ENCODE measurements around the gene PTPRJ.
"Not testable (repeated sequence)": the region's sequence is repeated elsewhere in the genome, so short reads cannot be mapped to it uniquely, and the experiment has no call there.

PTPRJ gene

DNA sequence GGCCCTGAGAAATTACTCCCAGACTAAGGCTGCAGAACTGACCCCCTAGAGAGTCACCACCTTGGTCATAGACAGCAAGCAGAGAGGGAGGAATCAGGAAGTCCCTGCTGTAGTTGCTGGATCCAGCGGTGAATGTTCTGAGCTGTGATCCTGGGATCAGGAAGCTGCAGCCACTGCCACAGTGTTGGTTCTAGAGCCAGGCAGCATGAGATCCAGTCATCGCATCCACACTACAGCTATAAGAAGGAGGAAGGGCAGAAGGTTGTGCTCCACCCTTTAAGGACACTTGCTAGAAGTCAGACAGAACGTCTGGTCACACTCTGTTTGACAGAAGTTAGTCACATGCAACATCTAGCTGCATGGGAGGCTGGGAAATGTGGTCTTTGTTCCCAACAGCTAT lies 131.5 kb downstream of the PTPRJ start:
- no peak for DNase-seq (ENCODE audit: low read depth in 2 of 2)

DNA sequence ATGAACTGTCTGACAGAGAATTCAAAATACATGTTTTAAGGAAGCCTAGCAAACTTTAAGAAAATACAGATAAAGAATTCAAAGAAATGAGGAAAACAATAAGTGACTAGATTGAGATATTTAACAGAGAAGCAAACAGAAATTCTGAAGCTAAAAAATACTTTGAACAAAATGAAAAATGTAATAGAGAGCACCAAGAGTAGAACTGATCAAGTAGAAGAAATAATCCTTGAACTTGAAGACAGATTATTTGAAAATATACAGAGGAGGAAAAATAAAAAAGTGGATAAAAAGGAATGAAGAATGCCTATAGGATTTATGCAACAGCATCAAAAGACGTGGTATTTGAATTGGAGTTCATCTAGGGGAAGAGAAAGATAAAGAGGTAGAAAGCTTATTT lies 134.4 kb downstream of the PTPRJ start:
- no peak for DNase-seq (ENCODE audit: low read depth in 2 of 2)

DNA sequence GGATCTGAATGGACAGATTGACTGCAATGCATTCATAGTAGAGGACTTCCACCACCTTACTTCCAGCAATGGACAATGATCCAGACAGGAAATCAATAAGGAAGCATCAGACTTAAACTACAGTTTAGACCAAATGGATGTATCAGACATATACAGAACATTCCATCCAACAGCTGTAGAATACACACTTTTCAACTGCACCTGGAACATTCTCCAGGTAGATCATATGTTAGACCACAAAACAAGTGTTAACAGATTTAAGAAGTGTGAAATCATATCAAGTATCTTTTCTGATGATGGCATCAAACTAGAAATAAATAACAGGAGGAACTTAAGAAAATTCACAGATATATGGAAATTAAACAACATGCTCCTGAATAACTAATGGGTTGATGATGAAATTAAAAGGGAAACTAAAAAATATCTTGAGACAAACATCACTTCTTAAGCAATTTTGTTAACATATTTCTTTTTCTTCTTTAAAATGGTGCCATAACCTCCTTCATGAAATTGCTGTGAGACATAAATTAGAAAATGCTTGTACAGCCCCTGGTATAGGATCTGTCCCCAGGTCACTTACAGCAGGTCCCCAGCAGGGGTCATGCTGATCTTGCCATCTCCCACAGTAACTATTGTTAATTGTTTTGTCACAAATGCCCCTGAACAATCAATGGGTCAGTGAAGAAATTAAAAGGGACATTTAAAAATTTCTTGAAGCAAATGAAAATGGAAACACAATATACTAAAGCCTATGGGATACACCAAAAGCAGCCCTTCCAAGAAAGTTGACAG lies 136.3 kb downstream of the PTPRJ start:
- DNase-seq (ENCODE audit: low read depth in 2 of 2): no peak

DNA sequence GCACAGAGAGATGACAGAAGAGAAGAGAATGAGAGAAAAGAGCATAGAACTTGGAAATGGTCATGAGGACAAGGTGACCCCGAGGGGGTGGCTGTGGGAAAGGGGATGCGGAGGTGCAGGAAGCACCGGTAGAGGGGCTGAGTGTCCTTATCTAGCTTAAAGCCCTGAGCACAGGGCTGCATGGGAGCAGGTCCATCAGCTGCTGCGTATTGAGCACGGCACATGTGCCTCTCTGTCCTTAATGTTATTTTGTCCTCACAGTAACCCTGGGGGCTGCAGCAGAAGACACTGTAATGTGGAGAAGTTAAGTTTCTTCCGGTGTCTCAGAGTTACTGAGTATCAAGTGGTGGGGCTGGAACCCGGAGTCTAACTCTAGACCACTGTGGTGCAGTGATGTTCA lies 141.9 kb downstream of the PTPRJ start:
- no peak for DNase-seq (ENCODE audit: low read depth in 2 of 2)

- DNase-seq (ENCODE audit: low read depth in 2 of 2): no peak
Measured at GRCh38 chr11:48122656-48123055, 142.3 kb downstream of the PTPRJ start.

DNA sequence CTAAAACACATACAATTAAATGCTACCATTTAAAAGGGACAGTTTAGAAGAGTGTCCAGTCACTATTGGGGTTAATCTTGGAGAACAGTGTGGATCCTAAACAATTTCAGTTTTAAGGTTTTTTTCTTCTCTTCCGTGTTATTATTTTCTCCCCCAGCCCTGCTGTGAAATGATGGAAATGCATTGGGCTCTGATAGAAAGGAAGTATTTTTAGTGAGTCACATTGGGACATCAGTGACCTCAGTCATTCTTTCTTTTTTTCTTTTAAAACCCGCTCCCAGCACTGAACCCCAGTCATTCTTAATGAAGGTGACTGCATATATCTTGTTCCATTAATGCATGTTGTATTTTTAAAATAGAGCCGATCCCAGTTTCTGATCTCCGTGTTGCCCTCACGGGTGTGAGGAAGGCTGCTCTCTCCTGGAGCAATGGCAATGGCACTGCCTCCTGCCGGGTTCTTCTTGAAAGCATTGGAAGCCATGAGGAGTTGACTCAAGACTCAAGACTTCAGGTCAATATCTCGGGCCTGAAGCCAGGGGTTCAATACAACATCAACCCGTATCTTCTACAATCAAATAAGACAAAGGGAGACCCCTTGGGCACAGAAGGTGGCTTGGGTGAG lies 143.0 kb downstream of the PTPRJ start:
- no peak for DNase-seq (ENCODE audit: low read depth in 2 of 2)

GRCh38 chr11:48123934-48124755 lies 143.8 kb downstream of the PTPRJ start:
- no peak for DNase-seq (ENCODE audit: low read depth in 2 of 2)

- DNase-seq (ENCODE audit: low read depth in 2 of 2): no peak
Measured at GRCh38 chr11:48124880-48125279, 144.5 kb downstream of the PTPRJ start.

GRCh38 chr11:48125866-48126265 lies 145.5 kb downstream of the PTPRJ start:
- DNase-seq (ENCODE audit: low read depth in 2 of 2): no peak

DNA sequence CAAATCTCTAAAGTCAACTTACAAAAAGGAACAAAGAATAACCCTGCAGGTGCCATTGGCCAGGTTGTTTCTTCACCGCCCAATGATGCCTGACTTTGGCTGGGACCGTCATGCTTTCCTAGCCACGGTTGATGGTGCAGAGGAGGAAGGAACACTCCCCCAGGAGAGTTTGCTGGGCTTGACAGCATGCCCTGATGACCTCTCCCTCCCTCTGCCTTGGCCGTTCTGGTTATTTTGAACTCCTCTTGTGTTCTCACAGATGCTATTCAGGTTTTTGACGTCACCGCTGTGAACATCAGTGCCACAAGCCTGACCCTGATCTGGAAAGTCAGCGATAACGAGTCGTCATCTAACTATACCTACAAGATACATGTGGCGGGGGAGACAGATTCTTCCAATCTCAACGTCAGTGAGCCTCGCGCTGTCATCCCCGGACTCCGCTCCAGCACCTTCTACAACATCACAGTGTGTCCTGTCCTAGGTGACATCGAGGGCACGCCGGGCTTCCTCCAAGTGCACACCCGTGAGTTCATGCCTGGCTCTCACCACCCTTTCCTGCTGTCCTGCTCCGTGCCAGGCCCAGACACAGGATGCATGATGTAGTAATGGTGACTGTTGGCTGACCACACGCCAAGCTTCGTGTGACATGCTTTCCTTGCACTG lies 147.3 kb downstream of the PTPRJ start:
- no peak for DNase-seq (ENCODE audit: low read depth in 2 of 2)

- no peak for DNase-seq (ENCODE audit: low read depth in 2 of 2)
Measured at GRCh38 chr11:48129697-48130395, 149.5 kb downstream of the PTPRJ start.

- DNase-seq (ENCODE audit: low read depth in 2 of 2): no peak
Measured at GRCh38 chr11:48134221-48134922, 154.0 kb downstream of the PTPRJ start.

DNA sequence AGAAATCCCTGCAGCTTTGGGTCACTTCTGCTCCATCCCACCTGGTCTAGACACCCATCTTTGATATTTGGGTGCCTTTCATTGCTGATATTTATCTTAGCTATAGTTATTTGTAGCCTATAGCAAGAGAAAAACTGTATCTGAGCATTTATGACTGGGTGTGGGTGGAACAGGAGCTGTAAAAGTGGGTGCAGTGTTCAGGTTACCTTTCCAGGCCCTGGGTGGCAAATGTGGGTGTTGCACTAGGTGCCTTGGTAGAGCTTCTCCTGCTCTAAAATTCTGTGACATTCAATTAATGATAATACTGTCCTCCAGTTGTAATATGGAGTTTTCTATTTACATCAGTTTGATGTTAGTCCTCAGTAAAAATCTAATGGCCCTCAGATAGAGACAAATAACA lies 157.9 kb downstream of the PTPRJ start:
- no peak for DNase-seq (ENCODE audit: low read depth in 2 of 2)

- not testable (repeated sequence) for DNase-seq (ENCODE audit: low read depth in 2 of 2)
Measured at GRCh38 chr11:48139896-48140295, 159.5 kb downstream of the PTPRJ start.

- DNase-seq (ENCODE audit: low read depth in 2 of 2): no peak
Measured at GRCh38 chr11:48141475-48142122, 161.2 kb downstream of the PTPRJ start.

DNA sequence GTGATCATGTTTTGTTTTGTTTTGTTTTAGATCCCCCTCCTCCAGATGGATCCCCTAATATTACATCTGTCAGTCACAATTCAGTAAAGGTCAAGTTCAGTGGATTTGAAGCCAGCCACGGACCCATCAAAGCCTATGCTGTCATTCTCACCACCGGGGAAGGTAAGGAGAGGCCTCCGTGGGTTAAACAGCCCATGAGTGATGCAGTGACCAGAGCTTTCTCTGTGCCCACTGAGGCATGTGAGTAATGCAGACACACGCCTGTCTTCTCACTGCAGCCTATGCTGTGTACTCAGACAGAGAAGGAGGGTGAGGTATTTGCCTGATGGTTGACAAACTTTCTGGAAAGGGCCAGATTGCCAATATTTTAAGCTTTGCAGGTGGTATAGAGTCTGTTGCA lies 162.5 kb downstream of the PTPRJ start:
- no peak for DNase-seq (ENCODE audit: low read depth in 2 of 2)

DNA sequence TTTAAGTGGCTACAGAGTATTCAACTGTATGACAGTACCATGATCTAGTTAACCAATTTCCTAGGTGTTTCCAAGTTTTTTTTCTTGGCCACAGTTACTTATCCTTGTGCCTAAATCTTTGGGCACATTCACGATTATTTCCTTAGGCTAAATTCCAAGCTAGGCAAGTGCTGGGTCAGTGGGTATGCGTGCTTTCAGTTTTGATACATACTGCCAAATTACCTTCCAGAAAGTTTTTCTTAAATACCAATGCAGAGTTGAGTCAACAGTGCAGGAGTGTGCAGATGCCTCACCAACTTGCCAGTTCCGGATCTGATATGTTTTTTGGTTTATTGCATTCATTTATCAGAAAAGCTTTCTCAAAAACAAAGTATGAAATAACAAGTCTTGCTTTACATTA lies 168.4 kb downstream of the PTPRJ start:
- DNase-seq (ENCODE audit: low read depth in 2 of 2): no peak

- no peak for DNase-seq (ENCODE audit: low read depth in 2 of 2)
Measured at GRCh38 chr11:48150213-48150612, 169.9 kb downstream of the PTPRJ start.

GRCh38 chr11:48154151-48154550 lies 173.8 kb downstream of the PTPRJ start:
- DNase-seq (ENCODE audit: low read depth in 2 of 2): no peak

Data from stimulated activated CD4-positive, alpha-beta T cell treated with anti-CD3 and anti-CD28 coated beads, Interleukin-1b, Interleukin-23, amount 100 ng/mL, for 4 hours (primary cell).